OCI-LY3 (cell line): ENCODE data around the gene TULP4.

Source experiments
- EZH2phosphoT487 ChIP-seq: fragments of 200-600 bp; shearing (Covaris generic); IDR thresholded peaks from 2 replicates; pipeline ENCODE4 v1.6.1; 2018; ENCODE audit warnings: antibody characterized with exemption, mixed run types, low read depth
- TF ChIP-seq, protein P1 (sequence below): fragments of 200-600, 300-600 bp; sonication (generic); IDR thresholded peaks from 2 replicates; pipeline ENCODE4 v1.5.1; 2014; ENCODE audit warnings: antibody characterized with exemption, low read length, low read depth

DNA sequence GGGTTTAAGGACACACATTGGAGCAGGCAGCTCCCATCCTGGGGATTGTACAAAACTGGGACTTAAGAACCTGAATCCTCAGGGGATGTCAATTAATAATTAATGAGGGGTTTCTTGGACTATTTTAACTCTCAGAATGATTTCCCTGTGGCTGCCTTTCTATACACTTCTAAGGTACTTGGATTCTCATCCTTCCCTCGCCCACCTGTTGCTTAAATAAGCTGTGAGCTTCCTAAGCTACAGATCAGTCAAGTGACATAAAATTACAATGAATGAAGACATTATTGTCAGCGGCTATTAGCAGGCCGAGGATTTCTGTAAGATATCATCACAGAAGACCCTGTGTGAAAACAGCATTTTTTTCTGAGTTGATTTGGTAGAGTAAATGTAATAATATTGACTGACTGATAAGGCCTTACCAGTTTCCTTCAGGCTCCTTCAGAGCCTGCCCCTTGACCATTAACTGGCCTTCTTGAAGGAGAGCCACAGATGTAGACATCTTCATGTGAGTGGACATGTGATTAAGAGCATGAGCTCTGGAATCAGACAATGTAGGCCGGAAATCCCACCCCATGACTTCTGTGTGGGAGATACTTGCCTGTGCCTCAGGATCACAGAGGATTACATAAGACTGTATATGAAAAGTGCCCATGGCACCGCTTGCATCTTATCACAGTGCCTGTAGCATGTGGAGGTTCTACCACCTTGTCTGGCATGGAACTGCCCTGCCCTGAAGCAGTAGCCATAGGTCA is 101.7 kb downstream of the TULP4 start:
- TF ChIP-seq, protein P1, sequence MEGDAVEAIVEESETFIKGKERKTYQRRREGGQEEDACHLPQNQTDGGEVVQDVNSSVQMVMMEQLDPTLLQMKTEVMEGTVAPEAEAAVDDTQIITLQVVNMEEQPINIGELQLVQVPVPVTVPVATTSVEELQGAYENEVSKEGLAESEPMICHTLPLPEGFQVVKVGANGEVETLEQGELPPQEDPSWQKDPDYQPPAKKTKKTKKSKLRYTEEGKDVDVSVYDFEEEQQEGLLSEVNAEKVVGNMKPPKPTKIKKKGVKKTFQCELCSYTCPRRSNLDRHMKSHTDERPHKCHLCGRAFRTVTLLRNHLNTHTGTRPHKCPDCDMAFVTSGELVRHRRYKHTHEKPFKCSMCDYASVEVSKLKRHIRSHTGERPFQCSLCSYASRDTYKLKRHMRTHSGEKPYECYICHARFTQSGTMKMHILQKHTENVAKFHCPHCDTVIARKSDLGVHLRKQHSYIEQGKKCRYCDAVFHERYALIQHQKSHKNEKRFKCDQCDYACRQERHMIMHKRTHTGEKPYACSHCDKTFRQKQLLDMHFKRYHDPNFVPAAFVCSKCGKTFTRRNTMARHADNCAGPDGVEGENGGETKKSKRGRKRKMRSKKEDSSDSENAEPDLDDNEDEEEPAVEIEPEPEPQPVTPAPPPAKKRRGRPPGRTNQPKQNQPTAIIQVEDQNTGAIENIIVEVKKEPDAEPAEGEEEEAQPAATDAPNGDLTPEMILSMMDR: no peak
- no peak for TF ChIP-seq EZH2phosphoT487
